SK-N-SH (cell line): Measurements from ENCODE around the gene C1orf232. TPM values are rescaled to one million over a fixed set of nuclear protein-coding genes. Genes with fewer than 3 reads are reported as not detected.
A peak's percentile ranks its signal among the peaks of the same experiment; 100 is the strongest.

ENCODE experiments used
- CTCF ChIA-PET: fragments of 300-600, 350-600 bp; formaldehyde crosslinking; extraction: SDS; loops from one replicate; lab custom pipeline; 2021; lab: Yijun Ruan, JAX
- POLR2A ChIA-PET: fragments of 350-600 bp; sonication (Branson Sonifier 250); formaldehyde crosslinking; extraction: SDS; loops from one replicate; lab custom pipeline; 2020; ENCODE audit warnings: antibody characterized with exemption, inconsistent platforms; lab: Yijun Ruan, JAX
- DNase-seq: peaks from one replicate; pipeline ENCODE4 v3.0.0; 2012
- H2AFZ ChIP-seq: fragments of 200-600 bp; sonication (generic); 2 replicates; pipeline ENCODE4 v1.8.1; 2016; ENCODE audit warnings: antibody characterized with exemption, mild to moderate bottlenecking, low read depth
- H3F3A ChIP-seq: fragments of 200-600 bp; sonication (generic); replicated peaks from 2 replicates; pipeline ENCODE3; 2016; ENCODE audit warnings: antibody characterized with exemption, mild to moderate bottlenecking; ENCODE audit not compliant: insufficient read depth
- H3K27ac ChIP-seq, 2 experiments: fragments of 200-500 bp in 1 of 2; fragments of 200-600 bp in 1 of 2; sonication (Bioruptor generic) in 1 of 2; sonication (generic), shearing (Covaris generic) in 1 of 2; 2 replicates each; pipeline versions ENCODE4 v1.5.1 to v1.6.1; 2014 to 2016; ENCODE audit warnings: low read depth in 2 of 2, inconsistent platforms in 1 of 2, low read length in 1 of 2, mild to moderate bottlenecking in 1 of 2, mixed read lengths in 1 of 2
- H3K27me3 ChIP-seq: fragments of 200-600 bp; sonication (generic), shearing (Covaris generic); 2 replicates; pipeline ENCODE4 v1.6.1; 2016; ENCODE audit warnings: mixed run types; ENCODE audit not compliant: insufficient read depth
- H3K36me3 ChIP-seq, 2 experiments: fragments of 200-500 bp in 1 of 2; fragments of 200-600 bp in 1 of 2; sonication (Bioruptor generic) in 1 of 2; sonication (generic) in 1 of 2; replicated peaks in 1 of 2; 2 replicates each; pipeline versions ENCODE3 to v1.5.1; 2014 to 2016; ENCODE audit warnings: low read length in 1 of 2, mild to moderate bottlenecking in 1 of 2; ENCODE audit not compliant: insufficient read depth in 2 of 2, control insufficient read depth in 1 of 2
- H3K4me1 ChIP-seq, 2 experiments: fragments of 200-500 bp in 1 of 2; fragments of 200-600 bp in 1 of 2; sonication (Bioruptor generic) in 1 of 2; sonication (generic), shearing (Covaris generic) in 1 of 2; 2 replicates each; pipeline versions ENCODE4 v1.5.1 to v1.6.1; 2014 to 2016; ENCODE audit warnings: low read depth in 1 of 2, low read length in 1 of 2, mixed run types in 1 of 2; ENCODE audit not compliant: insufficient read depth in 2 of 2, control insufficient read depth in 1 of 2
- H3K4me2 ChIP-seq: fragments of 200-600 bp; sonication (generic), shearing (Covaris generic); 2 replicates; pipeline ENCODE4 v1.6.1; 2017; ENCODE audit warnings: mixed run types
- H3K4me3 ChIP-seq, 2 experiments: fragments of 200-500 bp in 1 of 2; fragments of 200-600 bp in 1 of 2; sonication (Bioruptor generic) in 1 of 2; sonication (generic), shearing (Covaris generic) in 1 of 2; 2 replicates each; pipeline versions ENCODE4 v1.5.1 to v1.8.1; 2014 to 2016; ENCODE audit warnings: low read depth in 2 of 2, inconsistent platforms in 1 of 2, low read length in 1 of 2, mild to moderate bottlenecking in 1 of 2, mixed read lengths in 1 of 2, moderate library complexity in 1 of 2
- H3K79me2 ChIP-seq: fragments of 200-600 bp; sonication (generic); 2 replicates; pipeline ENCODE4 v1.8.1; 2017; ENCODE audit warnings: mild to moderate bottlenecking; ENCODE audit not compliant: insufficient read depth
- H3K9ac ChIP-seq: fragments of 200-600 bp; sonication (generic); 2 replicates; pipeline ENCODE4 v1.6.1; 2017; ENCODE audit warnings: mixed run types
- H3K9me2 ChIP-seq: fragments of 200-600 bp; sonication (generic); 2 replicates; pipeline ENCODE4 v1.6.1; 2017; ENCODE audit warnings: mixed run types
- H3K9me3 ChIP-seq: fragments of 200-600 bp; sonication (generic); 2 replicates; pipeline ENCODE4 v1.6.1; 2017; ENCODE audit warnings: mixed run types, mild to moderate bottlenecking, moderate library complexity
- H4K20me1 ChIP-seq: fragments of 200-600 bp; sonication (generic); 2 replicates; pipeline ENCODE4 v1.6.1; 2017; ENCODE audit warnings: mild to moderate bottlenecking, mixed run types; ENCODE audit not compliant: insufficient read depth
- CTCF ChIP-seq: fragments of 200-600 bp; sonication (generic); IDR thresholded peaks from 2 replicates; pipeline ENCODE4 v1.6.1; 2017; ENCODE audit warnings: antibody characterized with exemption, mild to moderate bottlenecking, moderate library complexity
- FOSL2 ChIP-seq: IDR thresholded peaks from 2 replicates; pipeline ENCODE4 v1.4.0; 2012; ENCODE audit warnings: low read depth, mild to moderate bottlenecking, moderate library complexity, borderline replicate concordance
- FOXM1 ChIP-seq: IDR thresholded peaks from 2 replicates; pipeline ENCODE4 v1.4.0; 2012; ENCODE audit warnings: low read depth, mild to moderate bottlenecking
- GABPA ChIP-seq: IDR thresholded peaks from 2 replicates; pipeline ENCODE4 v1.4.0; 2012; ENCODE audit warnings: low read depth, mild to moderate bottlenecking
- NRF1 ChIP-seq: IDR thresholded peaks from 2 replicates; pipeline ENCODE4 v1.6.1; 2012; ENCODE audit warnings: low read depth, mild to moderate bottlenecking, low read length
- POLR2AphosphoS5 ChIP-seq: IDR thresholded peaks from 2 replicates; pipeline ENCODE4 v1.6.1; 2012; ENCODE audit warnings: low read depth, low read length
- RXRA ChIP-seq: IDR thresholded peaks from 2 replicates; pipeline ENCODE4 v1.4.0; 2012; ENCODE audit warnings: low read depth, mild to moderate bottlenecking, borderline replicate concordance
- SMC3 ChIP-seq: IDR thresholded peaks from 2 replicates; pipeline ENCODE4 v1.6.1; 2012; ENCODE audit warnings: low read depth, low read length, improper control_type of control experiment
- TAF1 ChIP-seq: IDR thresholded peaks from 2 replicates; pipeline ENCODE4 v1.6.1; 2012; ENCODE audit warnings: low read depth, mild to moderate bottlenecking, low read length, moderate library complexity, borderline replicate concordance
- USF1 ChIP-seq: IDR thresholded peaks from 2 replicates; pipeline ENCODE4 v1.4.0; 2012; ENCODE audit warnings: low read depth, borderline replicate concordance
- USF2 ChIP-seq: fragments of 150-350 bp; IDR thresholded peaks from 2 replicates; pipeline ENCODE4 v1.6.1; 2017; ENCODE audit warnings: antibody characterized with exemption, low read length, low read depth, borderline replicate concordance
- WGBS: methylation state at CpG from one replicate; pipeline ENCODE4 v1.1.6; 2017; ENCODE audit warnings: low lambda C conversion rate; 5-methylcytosine and 5-hydroxymethylcytosine counted together
- polyA plus RNA-seq, 3 experiments: library from polyadenylated mRNA; depleted of rRNA; stranded (reverse); fragments of >200 nt; gene quantifications; 2 replicates each; pipeline ENCODE4 v1.2.3, GENCODE V29; 2012

The C1orf232 gene
- polyA plus RNA-seq, 1 of the 3 experiments (the other 2 are of a cell fraction), result not detected

GRCh38 chr1:26126321-26127084 is 42.3 kb downstream of the C1orf232 start:
- Histone ChIP-seq H3K4me1 (peaks cover 4 to 8% of the 10 kb centered on the region in 2 experiments; a peak in 3 of 4 replicates), H4K20me1 (no peaks in the 10 kb centered on the region; the same call in 1 of the 2 replicates), H3K79me2 (peaks cover 8% of the 10 kb centered on the region; the same call in 1 of the 2 replicates), H3K4me2 (no peak overlapping the region), H3K27ac (no peak overlapping the region), H3K9me2 (no peaks in the 10 kb centered on the region), H3K4me3 (no peak overlapping the region), H3K27me3 (no peaks in the 10 kb centered on the region), H2AFZ (no peak overlapping the region; the same call in 1 of the 2 replicates), H3K9me3 (no peaks in the 10 kb centered on the region), H3F3A (peaks cover 17% of the 10 kb centered on the region), H3K36me3 (peaks cover 10 to 11% of the 10 kb centered on the region in 2 experiments), H3K9ac (no peak overlapping the region)
- TF ChIP-seq RXRA (no peak), FOXM1 (peak; percentile 35; the same call in 1 of the 2 replicates)
- WGBS, result 88% methylated on average over 9 of the region's 9 CpGs
- POLR2A ChIA-PET, result interaction anchor here (1.0 kb wide), 1 partner anchor 11 kb away, joined by 3 read pairs; no protein-coding TSS in a partner anchor
- CTCF ChIA-PET, result interaction anchor here (0.7 to 11.3 kb wide), 7 partner anchors 11 to 36 kb away, joined by 3 to 91 read pairs (median 4); no protein-coding TSS in a partner anchor
- no peak for DNase-seq

- WGBS, result 95% methylated on average over 1 of the region's 1 CpG
- Histone ChIP-seq H3K9me3 (no peaks in the 10 kb centered on the region), H3K4me2 (no peak overlapping the region), H3K27ac (no peak overlapping the region), H4K20me1 (no peaks in the 10 kb centered on the region; the same call in 1 of the 2 replicates), H3K9ac (no peak overlapping the region), H2AFZ (no peak overlapping the region; the same call in 1 of the 2 replicates), H3K27me3 (no peaks in the 10 kb centered on the region), H3K4me3 (no peak overlapping the region), H3K4me1 (peaks cover 7 to 8% of the 10 kb centered on the region in 2 experiments; a peak in 3 of 4 replicates), H3K36me3 (peaks cover 11 to 13% of the 10 kb centered on the region in 2 experiments), H3K9me2 (no peaks in the 10 kb centered on the region), H3K79me2 (peaks cover 8% of the 10 kb centered on the region; the same call in 1 of the 2 replicates), H3F3A (peaks cover 20% of the 10 kb centered on the region)
- POLR2A ChIA-PET, result no interaction called here
- CTCF ChIA-PET, result interaction anchor here (0.7 to 11.3 kb wide), 5 partner anchors 11 to 31 kb away, joined by 3 to 91 read pairs (median 4); no protein-coding TSS in a partner anchor
- no peak for DNase-seq
- no peak for TF ChIP-seq NRF1
- TF ChIP-seq CTCF, result no peak
- TF ChIP-seq SMC3, result no peak
- no peak for TF ChIP-seq GABPA
Observed at GRCh38 chr1:26125946-26126320, 42.8 kb downstream of the C1orf232 start.

GRCh38 chr1:26125382-26125781 is 43.4 kb downstream of the C1orf232 start:
- H3K9me2 ChIP-seq, result no peaks in the 10 kb centered on the region
- peaks cover 8% of the 10 kb centered on the region; the same call in 1 of the 2 replicates for H3K79me2 ChIP-seq
- H3F3A ChIP-seq, result peaks cover 20% of the 10 kb centered on the region
- no peak overlapping the region for H3K4me3 ChIP-seq
- peaks cover 11 to 13% of the 10 kb centered on the region in 2 experiments for H3K36me3 ChIP-seq
- H3K4me1 ChIP-seq, result peaks cover 7 to 8% of the 10 kb centered on the region in 2 experiments; a peak in 3 of 4 replicates
- POLR2A ChIA-PET, result no interaction called here
- H3K4me2 ChIP-seq, result no peak overlapping the region
- CTCF ChIA-PET, result interaction anchor here (0.7 to 11.3 kb wide), 5 partner anchors 10 to 39 kb away, joined by 3 to 91 read pairs (median 4); no protein-coding TSS in a partner anchor
- no peaks in the 10 kb centered on the region; the same call in 1 of the 2 replicates for H4K20me1 ChIP-seq
- no peak overlapping the region for H2AFZ ChIP-seq
- H3K9ac ChIP-seq, result no peak overlapping the region
- H3K27me3 ChIP-seq, result no peaks in the 10 kb centered on the region
- no peak for DNase-seq
- H3K9me3 ChIP-seq, result no peaks in the 10 kb centered on the region
- H3K27ac ChIP-seq, result no peak overlapping the region
- no peak for TF ChIP-seq TAF1
- no peak for TF ChIP-seq SMC3
- TF ChIP-seq FOSL2, result no peak
- no peak for TF ChIP-seq POLR2AphosphoS5
- TF ChIP-seq USF2, result no peak
- no peak for TF ChIP-seq USF1
